ENCODE measurements around the gene SLC22A23. TPM values are rescaled to one million over a fixed set of nuclear protein-coding genes. Genes with fewer than 3 reads are reported as not detected.

The SLC22A23 gene, protein sequence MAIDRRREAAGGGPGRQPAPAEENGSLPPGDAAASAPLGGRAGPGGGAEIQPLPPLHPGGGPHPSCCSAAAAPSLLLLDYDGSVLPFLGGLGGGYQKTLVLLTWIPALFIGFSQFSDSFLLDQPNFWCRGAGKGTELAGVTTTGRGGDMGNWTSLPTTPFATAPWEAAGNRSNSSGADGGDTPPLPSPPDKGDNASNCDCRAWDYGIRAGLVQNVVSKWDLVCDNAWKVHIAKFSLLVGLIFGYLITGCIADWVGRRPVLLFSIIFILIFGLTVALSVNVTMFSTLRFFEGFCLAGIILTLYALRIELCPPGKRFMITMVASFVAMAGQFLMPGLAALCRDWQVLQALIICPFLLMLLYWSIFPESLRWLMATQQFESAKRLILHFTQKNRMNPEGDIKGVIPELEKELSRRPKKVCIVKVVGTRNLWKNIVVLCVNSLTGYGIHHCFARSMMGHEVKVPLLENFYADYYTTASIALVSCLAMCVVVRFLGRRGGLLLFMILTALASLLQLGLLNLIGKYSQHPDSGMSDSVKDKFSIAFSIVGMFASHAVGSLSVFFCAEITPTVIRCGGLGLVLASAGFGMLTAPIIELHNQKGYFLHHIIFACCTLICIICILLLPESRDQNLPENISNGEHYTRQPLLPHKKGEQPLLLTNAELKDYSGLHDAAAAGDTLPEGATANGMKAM
- 6.5 and 8.2 TPM in 2 replicates for total RNA-seq (2014; rRNA removed; shearing (Covaris generic))

GRCh38 chr6:3456898-3457709, at the start of gene SLC22A23:
SLC22A23 (minus strand) TSS chr6:3457050; CDS start chr6:3456559, 491 bp downstream.
- DNase-seq (ENCODE audit: low spot score): peak; percentile 55

DNA sequence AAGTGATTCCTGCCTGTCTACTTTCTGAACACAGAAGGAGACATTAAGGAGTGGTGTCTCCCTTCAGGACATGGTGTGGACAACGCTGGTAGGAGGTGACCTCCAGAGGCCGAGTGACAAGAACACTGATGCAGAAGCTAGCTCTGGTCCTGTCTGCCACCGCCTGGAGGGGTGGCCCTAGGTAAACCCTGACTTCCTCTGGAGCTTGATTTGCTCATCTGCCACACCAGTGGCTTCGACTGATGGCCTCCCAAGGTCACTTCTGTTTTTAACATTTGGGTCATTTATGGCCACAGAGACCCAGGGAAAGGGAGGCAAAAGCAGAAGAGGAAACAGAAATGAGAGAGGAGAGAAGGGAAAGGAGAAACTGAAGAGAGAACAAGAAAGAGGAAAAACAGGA, 49.4 kb upstream of the SLC22A23 start:
- no peak for DNase-seq (ENCODE audit: low spot score)

- no peak for DNase-seq (ENCODE audit: low spot score)
Observed at GRCh38 chr6:3504938-3505805, 48.3 kb upstream of the SLC22A23 start.

- no peak for DNase-seq (ENCODE audit: low spot score)
Observed at GRCh38 chr6:3504354-3504753, 47.5 kb upstream of the SLC22A23 start.

GRCh38 chr6:3501826-3502500, 45.1 kb upstream of the SLC22A23 start:
- DNase-seq (ENCODE audit: low spot score): no peak

DNA sequence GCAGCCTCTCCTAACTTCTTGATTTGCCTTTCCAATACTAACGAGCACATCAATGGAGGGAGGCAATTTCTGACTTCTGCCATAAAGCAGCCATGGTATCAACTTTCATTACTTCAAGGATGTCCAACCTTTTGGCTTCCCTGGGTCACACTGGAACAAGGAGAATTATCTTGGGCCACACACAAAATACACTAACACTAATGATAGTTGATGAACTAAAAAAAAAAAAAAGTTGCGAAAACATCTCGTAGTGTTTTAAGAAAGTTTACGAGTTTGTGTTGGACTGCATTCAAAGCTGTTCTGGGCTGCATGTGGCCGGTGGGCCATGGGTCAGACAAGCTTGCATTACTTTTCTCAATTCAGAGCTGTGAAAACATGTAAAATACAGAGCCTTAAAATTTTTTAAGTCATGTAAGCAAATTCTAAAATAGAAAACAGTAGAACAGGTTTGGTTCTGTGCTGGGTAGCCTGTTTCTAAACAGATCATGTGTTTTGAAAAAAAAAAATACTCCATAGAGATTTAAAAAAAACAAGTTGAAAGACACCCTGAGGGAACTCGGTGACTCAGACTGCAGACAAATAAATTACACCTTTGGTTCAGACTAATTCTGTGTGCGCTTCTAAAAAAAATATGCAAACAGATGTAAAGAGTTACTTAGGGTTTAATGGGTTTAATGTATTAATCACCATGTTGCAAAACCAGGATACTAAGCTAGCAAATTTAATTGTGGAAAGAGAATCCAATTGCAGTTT, 43.6 kb upstream of the SLC22A23 start:
- DNase-seq (ENCODE audit: low spot score): peak; percentile 66

GRCh38 chr6:3499603-3500002, 42.8 kb upstream of the SLC22A23 start:
- DNase-seq (ENCODE audit: low spot score): no peak

GRCh38 chr6:3496395-3496794, 39.5 kb upstream of the SLC22A23 start:
- DNase-seq (ENCODE audit: low spot score): no peak

DNA sequence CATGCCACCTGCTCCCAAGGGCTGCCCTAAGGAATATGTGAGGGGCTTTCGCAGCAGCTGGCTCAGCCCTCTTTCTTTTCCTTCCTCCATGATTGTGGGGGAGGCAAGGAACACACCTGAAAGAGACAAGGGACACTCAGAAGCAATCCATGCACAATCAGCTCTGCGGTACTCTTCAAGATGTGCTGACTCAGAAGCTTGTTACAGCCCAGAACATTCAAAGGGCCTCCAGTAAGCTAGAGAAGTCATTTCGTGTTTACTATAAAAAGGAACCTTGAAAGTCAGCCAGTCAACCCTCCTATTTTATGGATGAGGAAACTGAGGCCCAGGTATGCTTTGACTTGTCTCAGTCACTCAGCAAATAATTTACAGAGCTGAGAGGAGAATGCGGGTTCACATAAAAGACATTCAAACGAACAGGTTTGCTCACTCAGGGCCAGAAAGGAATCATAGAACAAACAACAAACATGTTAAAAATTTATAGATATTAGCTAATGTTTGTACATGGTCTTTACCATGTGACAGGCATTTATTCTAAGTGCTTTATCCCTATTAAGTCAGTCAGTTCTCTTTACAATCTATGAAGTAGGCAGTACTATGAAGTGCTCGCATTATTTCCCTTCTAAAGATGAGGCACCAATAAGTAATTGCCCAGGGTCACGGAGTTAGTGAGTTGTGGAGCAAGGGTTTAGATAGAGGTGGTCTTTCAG, 37.7 kb upstream of the SLC22A23 start:
- DNase-seq (ENCODE audit: low spot score): no peak

- DNase-seq (ENCODE audit: low spot score): no peak
Observed at GRCh38 chr6:3490625-3490980, 33.8 kb upstream of the SLC22A23 start.

DNA sequence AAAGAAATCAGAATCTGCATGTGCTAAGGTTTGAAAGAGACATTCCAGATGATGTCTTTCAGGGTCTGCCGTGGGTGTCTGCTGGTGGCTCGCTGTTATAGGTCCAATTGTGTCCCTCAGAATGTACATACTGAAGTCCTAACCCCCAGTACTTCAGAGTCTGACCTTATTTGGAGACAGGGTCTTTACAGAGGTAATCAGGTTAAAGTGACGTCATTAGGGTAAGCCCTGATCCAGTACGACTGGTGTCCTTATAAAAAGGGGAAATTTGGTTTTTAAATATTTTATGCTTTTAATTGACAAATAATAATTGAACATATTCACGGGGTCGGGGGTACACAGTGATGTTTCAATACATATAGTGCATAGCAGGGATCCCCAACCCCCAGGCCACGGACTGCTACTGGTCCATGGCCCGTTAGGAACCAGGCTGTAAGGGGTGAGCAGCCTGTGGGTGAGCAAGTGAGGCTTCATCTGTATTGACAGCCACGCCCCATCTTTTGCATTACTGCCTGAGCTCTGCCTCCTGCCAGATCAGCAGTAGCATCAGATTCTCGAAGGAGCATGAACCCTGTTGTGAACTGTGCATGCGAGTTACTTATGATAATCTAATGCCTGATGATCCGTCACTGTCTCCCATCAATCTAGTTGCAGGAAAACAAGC, 33.2 kb upstream of the SLC22A23 start:
- no peak for DNase-seq (ENCODE audit: low spot score)

GRCh38 chr6:3489027-3489757, 32.3 kb upstream of the SLC22A23 start:
- DNase-seq (ENCODE audit: low spot score): peak; percentile 76

- no peak for DNase-seq (ENCODE audit: low spot score)
Observed at GRCh38 chr6:3484946-3485345, 28.1 kb upstream of the SLC22A23 start.

DNA sequence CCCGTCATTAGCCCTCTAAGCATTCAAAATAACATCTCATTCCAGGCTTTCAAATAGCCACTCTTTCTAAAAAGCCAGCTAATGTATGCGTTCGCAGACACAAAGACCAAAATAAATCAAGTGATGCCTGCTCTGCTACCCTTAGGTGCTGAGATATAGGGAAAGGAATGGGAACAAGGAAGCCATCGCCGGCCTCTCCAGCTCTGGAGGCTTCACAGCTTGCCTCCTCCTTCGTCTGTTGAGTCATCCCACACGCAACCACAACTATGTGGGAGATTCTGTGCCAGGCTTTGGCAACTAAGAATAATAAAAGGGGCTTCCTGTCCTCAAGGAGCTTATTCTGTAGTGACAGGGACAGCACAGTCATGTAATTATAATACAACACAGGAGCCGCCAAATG, 27.3 kb upstream of the SLC22A23 start:
- peak; percentile 71 for DNase-seq (ENCODE audit: low spot score)

DNA sequence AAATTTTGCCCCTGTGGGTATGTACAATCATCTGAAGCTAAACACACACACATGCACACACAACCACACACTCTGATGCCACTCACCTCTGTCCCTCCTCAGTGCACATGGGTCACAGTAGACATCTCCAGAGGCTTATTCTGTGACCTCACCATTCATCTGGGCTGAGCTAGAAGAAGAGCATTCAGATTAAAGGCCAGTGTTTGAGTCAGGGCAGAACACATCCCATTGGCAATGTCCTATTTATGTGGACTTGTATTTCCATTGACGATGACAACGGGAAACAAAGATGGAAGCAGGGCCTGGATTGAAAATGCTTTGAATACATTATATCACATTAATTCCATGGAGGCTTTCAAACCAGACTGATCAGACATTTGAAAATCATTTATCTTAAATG, 26.8 kb upstream of the SLC22A23 start:
- no peak for DNase-seq (ENCODE audit: low spot score)

- DNase-seq (ENCODE audit: low spot score): no peak
Observed at GRCh38 chr6:3482869-3483268, 26.0 kb upstream of the SLC22A23 start.

GRCh38 chr6:3481640-3482039, 24.8 kb upstream of the SLC22A23 start:
- no peak for DNase-seq (ENCODE audit: low spot score)

DNA sequence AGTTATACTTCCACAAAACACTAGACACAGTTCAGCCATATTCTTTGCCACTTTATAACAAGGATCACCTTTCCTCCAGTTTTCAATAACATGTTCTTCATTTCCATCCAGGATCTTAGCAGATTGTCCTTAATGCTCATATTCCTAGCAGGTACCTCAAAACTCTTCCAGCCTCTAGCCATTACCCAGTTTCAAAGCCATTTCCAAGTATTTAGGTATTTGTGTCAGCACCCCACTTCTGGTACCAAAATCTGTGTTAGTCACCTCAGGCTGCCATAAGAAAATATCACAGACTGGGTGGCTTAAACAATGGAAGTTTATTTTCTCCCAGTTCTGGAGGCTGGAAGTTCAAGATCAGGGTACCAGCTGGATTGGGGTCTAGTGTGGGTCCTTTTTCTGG, 23.2 kb upstream of the SLC22A23 start:
- DNase-seq (ENCODE audit: low spot score): no peak

All from A172 (cell line).